Uterus (tissue), 4 donors: ENCODE measurements around the gene GLTPD2. TPM values are rescaled to one million over a fixed set of nuclear protein-coding genes. Genes with fewer than 3 reads are reported as not detected.

Source experiments
- DNase-seq, 2 donors: peaks; one replicate each; pipeline ENCODE4 v3.0.0-alpha.2; 2019 to 2020
- H3K27ac ChIP-seq, 2 donors: fragments of 200-600 bp; sonication (generic); 1 replicate in 1 of 2; 2 replicates in 1 of 2; pipeline ENCODE4 v1.5.1; 2016 to 2018
- H3K27me3 ChIP-seq, 2 donors: fragments of 200-600 bp; sonication (generic); one replicate each; pipeline ENCODE4 v1.5.1; 2018 to 2019; ENCODE audit warnings: control low read depth in 1 of 2
- H3K36me3 ChIP-seq, 2 donors: fragments of 200-600 bp; sonication (generic); one replicate each; pipeline ENCODE4 v1.5.1; 2019; ENCODE audit warnings: control low read depth in 1 of 2
- H3K4me1 ChIP-seq, 2 donors: fragments of 200-600 bp; sonication (generic); one replicate each; pipeline ENCODE4 v1.5.1; 2018 to 2019; ENCODE audit warnings: control low read depth in 1 of 2
- H3K4me3 ChIP-seq, 2 donors: fragments of 200-600 bp; sonication (generic); 1 replicate in 1 of 2; 2 replicates in 1 of 2; pipeline ENCODE4 v1.5.1; 2018 to 2019; ENCODE audit warnings: mild to moderate bottlenecking in 1 of 2
- H3K9me3 ChIP-seq, 2 donors: fragments of 200-600 bp; sonication (generic); one replicate each; pipeline ENCODE4 v1.5.1; 2019; ENCODE audit warnings: control low read depth in 1 of 2
- POLR2A ChIP-seq, 2 donors: fragments of 450-650 bp; IDR thresholded peaks; one replicate each; pipeline ENCODE4 v1.6.1; 2016; ENCODE audit warnings: antibody characterized with exemption in 2 of 2, mild to moderate bottlenecking in 1 of 2, moderate library complexity in 1 of 2
- intact Hi-C: fragments of 100-400 bp; cut with DNase I; formaldehyde crosslinking; loops from one replicate; pipeline ENCODE4 v1.15.1; 2023; ENCODE audit warnings: low total_unique reads
- total RNA-seq, 4 donors: library from RNA; depleted of rRNA in 3 of 4; stranded (reverse); fragments of >200 nt in 3 of 4; gene quantifications; one replicate each; pipeline versions ENCODE4 v1.1.0 to v1.2.4, GENCODE V29; 2014 to 2023
- TF ChIP-seq, protein P1 (sequence below), 4 experiments: fragments of 200-600 bp in 2 of 4; fragments of 450-650 bp in 2 of 4; sonication (generic) in 2 of 4; IDR thresholded peaks; one replicate each; pipeline ENCODE4 v1.5.1; 2016 to 2019; ENCODE audit warnings: antibody characterized with exemption in 4 of 4, mild to moderate bottlenecking in 2 of 4, moderate library complexity in 1 of 4
- donor health status: DM: yes; HTN: yes; CAD: no.

GLTPD2 gene
- total RNA-seq, 4 donors from 2014 or later = not detected

DNA sequence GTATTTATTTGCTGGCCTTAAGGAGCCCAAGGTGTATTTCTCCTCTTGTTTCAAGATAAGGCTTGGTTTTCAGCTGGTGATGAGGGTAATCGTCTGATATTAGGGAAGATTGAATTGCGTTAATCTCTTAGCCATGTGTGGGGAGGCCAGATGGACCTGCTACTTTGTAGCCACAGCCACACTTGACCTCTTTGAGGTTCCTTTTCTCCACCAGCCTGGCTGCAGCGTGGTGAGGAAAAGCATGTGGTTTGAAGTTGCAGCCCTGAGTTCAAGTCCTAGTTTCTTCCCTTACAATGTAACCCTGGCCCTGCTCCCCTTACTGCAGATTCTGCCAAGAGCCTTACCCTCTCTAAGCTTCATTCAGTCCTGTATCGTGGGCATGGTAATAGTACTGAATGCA, 47.5 kb downstream of the GLTPD2 start:
- Histone ChIP-seq H3K27ac (no peak overlapping the region), H3K36me3 (no peaks in the 10 kb centered on the region), H3K4me1 (peaks cover 0 to 4% of the 10 kb centered on the region in 2 donors), H3K27me3 (no peaks in the 10 kb centered on the region), H3K9me3 (no peaks in the 10 kb centered on the region), H3K4me3 (no peak overlapping the region)
- DNase-seq = no peak
- intact Hi-C loops = no loop called here
- no peak for TF ChIP-seq POLR2A (IDR thresholded peaks at IDR 0.05)
- TF ChIP-seq, protein P1, sequence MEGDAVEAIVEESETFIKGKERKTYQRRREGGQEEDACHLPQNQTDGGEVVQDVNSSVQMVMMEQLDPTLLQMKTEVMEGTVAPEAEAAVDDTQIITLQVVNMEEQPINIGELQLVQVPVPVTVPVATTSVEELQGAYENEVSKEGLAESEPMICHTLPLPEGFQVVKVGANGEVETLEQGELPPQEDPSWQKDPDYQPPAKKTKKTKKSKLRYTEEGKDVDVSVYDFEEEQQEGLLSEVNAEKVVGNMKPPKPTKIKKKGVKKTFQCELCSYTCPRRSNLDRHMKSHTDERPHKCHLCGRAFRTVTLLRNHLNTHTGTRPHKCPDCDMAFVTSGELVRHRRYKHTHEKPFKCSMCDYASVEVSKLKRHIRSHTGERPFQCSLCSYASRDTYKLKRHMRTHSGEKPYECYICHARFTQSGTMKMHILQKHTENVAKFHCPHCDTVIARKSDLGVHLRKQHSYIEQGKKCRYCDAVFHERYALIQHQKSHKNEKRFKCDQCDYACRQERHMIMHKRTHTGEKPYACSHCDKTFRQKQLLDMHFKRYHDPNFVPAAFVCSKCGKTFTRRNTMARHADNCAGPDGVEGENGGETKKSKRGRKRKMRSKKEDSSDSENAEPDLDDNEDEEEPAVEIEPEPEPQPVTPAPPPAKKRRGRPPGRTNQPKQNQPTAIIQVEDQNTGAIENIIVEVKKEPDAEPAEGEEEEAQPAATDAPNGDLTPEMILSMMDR (IDR thresholded peaks at IDR 0.05) = no peak

DNA sequence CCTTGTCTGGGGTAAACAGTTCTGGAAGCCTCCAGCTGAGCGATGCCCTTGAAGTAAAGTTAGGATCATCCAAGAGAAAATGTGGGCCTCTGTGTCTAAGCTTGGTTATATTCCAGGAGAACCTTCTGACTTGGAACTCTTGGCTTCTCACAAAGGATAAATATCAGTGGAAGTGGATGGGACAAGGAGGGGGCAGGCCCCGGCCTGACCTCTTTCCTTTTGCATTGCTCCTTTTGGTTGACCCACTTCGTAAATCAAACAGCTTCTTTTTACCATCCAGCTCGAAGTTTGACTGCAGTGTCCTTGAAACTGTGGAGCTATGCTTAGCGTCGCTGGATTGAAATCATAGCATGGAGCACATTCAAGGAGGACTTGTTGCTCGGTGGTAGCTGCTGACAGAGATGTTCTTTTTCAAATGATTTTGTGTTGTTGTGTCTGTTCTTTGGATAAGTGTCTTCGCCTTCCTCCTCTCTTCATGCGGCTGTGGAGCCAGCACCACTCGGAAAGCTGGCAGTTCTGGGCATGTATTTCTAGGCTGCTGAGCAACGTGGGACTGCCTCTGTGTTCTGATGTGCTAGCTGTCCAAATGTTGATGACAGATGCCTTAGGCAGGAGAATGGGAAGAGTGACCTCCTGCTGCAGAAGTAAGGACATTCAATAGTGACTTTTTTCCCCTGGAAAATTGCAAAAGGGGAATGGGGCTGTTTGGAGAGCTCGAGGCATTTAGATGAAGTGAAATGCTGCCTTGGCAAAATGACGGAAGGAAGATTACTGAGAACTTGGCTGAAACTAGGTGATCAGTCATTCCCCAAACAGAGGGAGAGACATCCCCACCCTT, 48.9 kb downstream of the GLTPD2 start:
- intact Hi-C loops = no loop called here
- Histone ChIP-seq H3K4me1 (peaks cover 0 to 4% of the 10 kb centered on the region in 2 donors), H3K27me3 (no peaks in the 10 kb centered on the region), H3K27ac (no peak overlapping the region), H3K9me3 (no peaks in the 10 kb centered on the region), H3K4me3 (no peak overlapping the region), H3K36me3 (no peaks in the 10 kb centered on the region)
- TF ChIP-seq, protein P1 (IDR thresholded peaks at IDR 0.05) = no peak
- TF ChIP-seq POLR2A (IDR thresholded peaks at IDR 0.05) = no peak
- no peak for DNase-seq

DNA sequence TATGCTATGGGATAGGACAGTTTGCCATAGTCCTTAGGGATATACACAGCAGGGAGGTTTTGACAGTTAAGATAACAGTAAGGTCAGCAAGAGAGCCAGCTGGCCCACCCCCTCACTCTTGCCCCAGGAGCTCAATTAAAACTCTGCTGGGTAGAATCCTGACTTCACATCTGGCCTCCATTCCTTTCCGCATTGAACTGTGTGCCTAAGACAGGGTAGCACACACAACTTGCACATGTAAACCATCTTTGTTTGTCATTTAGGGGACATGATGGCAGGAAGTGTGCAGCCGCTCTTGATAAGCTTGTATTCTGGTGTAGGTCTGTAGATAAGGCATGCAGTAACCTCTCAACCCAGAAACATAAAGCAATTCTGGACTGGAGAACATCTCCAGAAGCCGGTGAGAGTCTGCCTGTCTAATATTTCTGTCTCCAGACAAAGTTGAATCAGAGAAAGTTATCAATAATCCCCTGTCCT, 49.6 kb downstream of the GLTPD2 start:
- no peaks in the 10 kb centered on the region for H3K36me3 ChIP-seq
- no peak overlapping the region for H3K27ac ChIP-seq
- H3K4me3 ChIP-seq = no peak overlapping the region
- no peak for DNase-seq
- peaks cover 0 to 4% of the 10 kb centered on the region in 2 donors for H3K4me1 ChIP-seq
- H3K27me3 ChIP-seq = no peaks in the 10 kb centered on the region
- TF ChIP-seq, protein P1 (IDR thresholded peaks at IDR 0.05) = no peak
- no peak for TF ChIP-seq POLR2A (IDR thresholded peaks at IDR 0.05)
- intact Hi-C loops = no loop called here
- H3K9me3 ChIP-seq = no peaks in the 10 kb centered on the region

DNA sequence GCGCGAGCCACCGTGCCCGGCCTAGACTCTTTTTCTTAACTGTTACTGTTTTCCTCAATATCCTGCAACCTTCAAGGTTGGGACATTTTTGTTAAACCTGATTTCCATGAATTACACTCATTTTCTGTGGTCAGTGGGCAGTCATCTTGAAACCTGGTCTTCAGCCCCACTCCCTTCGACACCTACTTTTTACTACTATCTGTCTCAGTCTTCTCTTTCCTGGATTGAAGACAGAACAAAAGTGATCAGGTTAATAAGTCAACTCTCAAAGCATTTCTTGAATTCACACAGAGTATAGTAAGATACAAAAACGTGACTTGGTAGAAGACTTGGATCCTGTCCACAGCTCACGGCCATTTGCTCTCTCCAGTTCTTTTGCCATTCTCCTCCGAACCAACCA, 50.5 kb downstream of the GLTPD2 start:
- H3K4me1 ChIP-seq = peaks cover 0 to 4% of the 10 kb centered on the region in 2 donors
- no peaks in the 10 kb centered on the region for H3K36me3 ChIP-seq
- intact Hi-C loops = no loop called here
- no peak overlapping the region for H3K27ac ChIP-seq
- TF ChIP-seq, protein P1 (IDR thresholded peaks at IDR 0.05) = no peak
- no peak for TF ChIP-seq POLR2A (IDR thresholded peaks at IDR 0.05)
- H3K4me3 ChIP-seq = no peak overlapping the region
- no peak for DNase-seq
- H3K27me3 ChIP-seq = no peaks in the 10 kb centered on the region
- H3K9me3 ChIP-seq = no peaks in the 10 kb centered on the region

Other genes starting within 250 kb of the GLTPD2 start
- 10 to 100 TPM; 10.9 to 64.7 (median 25.2) TPM for gene MYBBP1A, start 233.6 kb upstream of the GLTPD2 start, total RNA-seq
- 1 to 10 TPM in 1 of 4 donors, under 1 TPM in 2, not detected in 1; 0.21 to 4.4 (median 0.29) TPM for gene GGT6, start 228.4 kb upstream of the GLTPD2 start, total RNA-seq
- 10 to 100 TPM in 1 of 4 donors, 1 to 10 TPM in 2, not detected in 1; 5.7 to 12.0 (median 6.8) TPM for gene SMTNL2, start 204.4 kb upstream of the GLTPD2 start, total RNA-seq
- 1 to 10 TPM in 1 of 4 donors, under 1 TPM in 1, not detected in 2; 0.24 to 2.9 TPM for gene ALOX15, start 147.3 kb upstream of the GLTPD2 start, total RNA-seq
- gene PELP1, start 84.8 kb upstream of the GLTPD2 start, total RNA-seq = 10 to 100 TPM in 3 of 4 donors, 1 to 10 TPM in 1; 7.4 to 56.8 (median 35.8) TPM
- gene ARRB2, start 78.3 kb upstream of the GLTPD2 start, total RNA-seq = 10 to 100 TPM; 11.6 to 48.5 (median 40.8) TPM
- 100 to 1,000 TPM in 1 of 4 donors, 10 to 100 TPM in 2, 1 to 10 TPM in 1; 2.9 to 209 (median 14.0) TPM for gene MED11, start 57.5 kb upstream of the GLTPD2 start, total RNA-seq
- under 1 TPM in 2 of 4 donors, not detected in 2; 0.58 to 0.69 TPM for gene ZMYND15, start 49.1 kb upstream of the GLTPD2 start, total RNA-seq
- 1 to 10 TPM; 1.0 to 9.1 (median 7.1) TPM for gene CXCL16, start 49.0 kb upstream of the GLTPD2 start, total RNA-seq
- not detected for gene TM4SF5, start 17.1 kb upstream of the GLTPD2 start, total RNA-seq
- gene VMO1, start 2.6 kb upstream of the GLTPD2 start, total RNA-seq = 1 to 10 TPM in 2 of 4 donors, not detected in 2; 1.3 to 2.2 TPM
- gene PSMB6, start 7.2 kb downstream of the GLTPD2 start, total RNA-seq = 10 to 100 TPM; 64.9 to 99.7 (median 87.3) TPM
- gene PLD2, start 18.2 kb downstream of the GLTPD2 start, total RNA-seq = 10 to 100 TPM in 3 of 4 donors, 1 to 10 TPM in 1; 10.0 to 54.3 (median 25.1) TPM
- 10 to 100 TPM; 17.9 to 99.2 (median 27.9) TPM for gene MINK1, start 44.4 kb downstream of the GLTPD2 start, total RNA-seq
- gene C17orf107, start 110.6 kb downstream of the GLTPD2 start, total RNA-seq = 1 to 10 TPM in 3 of 4 donors, not detected in 1; 2.9 to 6.6 (median 3.5) TPM
- under 1 TPM in 2 of 4 donors, not detected in 2; 0.79 to 0.83 TPM for gene CHRNE, start 114.1 kb downstream of the GLTPD2 start, total RNA-seq
- gene GP1BA, start 143.3 kb downstream of the GLTPD2 start, total RNA-seq = not detected
- gene SLC25A11, start 151.1 kb downstream of the GLTPD2 start, total RNA-seq = 10 to 100 TPM in 3 of 4 donors, 1 to 10 TPM in 1; 9.5 to 58.2 (median 42.9) TPM
- gene RNF167, start 151.3 kb downstream of the GLTPD2 start, total RNA-seq = 100 to 1,000 TPM in 1 of 4 donors, 10 to 100 TPM in 3; 14.8 to 100 (median 53.1) TPM
- 100 to 1,000 TPM; 170 to 396 (median 304) TPM for gene PFN1, start 159.6 kb downstream of the GLTPD2 start, total RNA-seq
- gene ENO3, start 162.2 kb downstream of the GLTPD2 start, total RNA-seq = 1 to 10 TPM in 3 of 4 donors, not detected in 1; 2.8 to 3.7 (median 3.6) TPM
- 10 to 100 TPM; 18.4 to 58.3 (median 34.0) TPM for gene SPAG7, start 178.9 kb downstream of the GLTPD2 start, total RNA-seq
- gene CAMTA2, start 198.7 kb downstream of the GLTPD2 start, total RNA-seq = 10 to 100 TPM in 3 of 4 donors, 1 to 10 TPM in 1; 7.3 to 80.8 (median 12.7) TPM
- 1 to 10 TPM in 1 of 4 donors, not detected in 3; 3.4 TPM for gene INCA1, start 208.6 kb downstream of the GLTPD2 start, total RNA-seq
- 100 to 1,000 TPM in 1 of 4 donors, 10 to 100 TPM in 3; 22.9 to 140 (median 30.5) TPM for gene KIF1C, start 209.0 kb downstream of the GLTPD2 start, total RNA-seq
- gene SLC52A1, start 246.5 kb downstream of the GLTPD2 start, total RNA-seq = under 1 TPM in 1 of 4 donors, not detected in 3; 0.55 TPM